ENCODE data around the gene PSMD11.
"Not testable (repeated sequence)": the region's sequence is repeated elsewhere in the genome, so short reads cannot be mapped to it uniquely, and the experiment has no call there.

PSMD11 gene

GRCh38 chr17:32449963-32450362, 5.7 kb downstream of the PSMD11 start:
- CTCF ChIA-PET, result interaction anchor here (1.3 to 10.4 kb wide), 3 partner anchors 13 to 33 kb away, joined by 3 to 139 read pairs (median 28); no protein-coding TSS in a partner anchor
- POLR2A ChIA-PET, result no interaction called here

GRCh38 chr17:32450379-32450778, 6.1 kb downstream of the PSMD11 start:
- POLR2A ChIA-PET; DNase-seq (ENCODE audit: extremely low spot score): not testable (repeated sequence)
- CTCF ChIA-PET, result interaction anchor here (5.3 kb wide), 1 partner anchor 13 kb away, joined by 28 read pairs; no protein-coding TSS in a partner anchor

More at GRCh38 chr17:32449963-32450362, 5.7 kb downstream of the PSMD11 start:
- DNase-seq (ENCODE audit: extremely low spot score), result no peak
- no peak for TF ChIP-seq CTCF (IDR thresholded peaks at IDR 0.05; ENCODE audit: control extremely low read depth, extremely low read depth, low read depth, missing control alignments)

GRCh38 chr17:32451879-32452278, 7.6 kb downstream of the PSMD11 start:
- ChIA-PET POLR2A (no interaction called here), CTCF (interaction anchor here (5.3 kb wide), 1 partner anchor 12 kb away, joined by 28 read pairs; no protein-coding TSS in a partner anchor)
- no peak for DNase-seq (ENCODE audit: extremely low spot score)
- no peak for TF ChIP-seq CTCF (IDR thresholded peaks at IDR 0.05; ENCODE audit: control extremely low read depth, extremely low read depth, low read depth, missing control alignments)

- POLR2A ChIA-PET, result no interaction called here
- no peak for DNase-seq (ENCODE audit: extremely low spot score)
- TF ChIP-seq CTCF (IDR thresholded peaks at IDR 0.05; ENCODE audit: control extremely low read depth, extremely low read depth, low read depth, missing control alignments), result no peak
- CTCF ChIA-PET, result interaction anchor here (3.2 to 5.3 kb wide), 2 partner anchors 8 to 11 kb away, joined by 15 to 28 read pairs; partner anchors contain the start of gene PSMD11
Observed at GRCh38 chr17:32452281-32452680, 8.0 kb downstream of the PSMD11 start.

- CTCF ChIA-PET, result interaction anchor here (3.2 to 5.3 kb wide), 2 partner anchors 9 to 10 kb away, joined by 15 to 28 read pairs; partner anchors contain the start of gene PSMD11
- POLR2A ChIA-PET, result no interaction called here
- DNase-seq (ENCODE audit: extremely low spot score), result no peak
- TF ChIP-seq CTCF (IDR thresholded peaks at IDR 0.05; ENCODE audit: control extremely low read depth, extremely low read depth, low read depth, missing control alignments), result no peak
Observed at GRCh38 chr17:32453370-32453769, 9.1 kb downstream of the PSMD11 start.

- TF ChIP-seq CTCF (IDR thresholded peaks at IDR 0.05; ENCODE audit: control extremely low read depth, extremely low read depth, low read depth, missing control alignments), result no peak
- no peak for DNase-seq (ENCODE audit: extremely low spot score)
- ChIA-PET POLR2A (no interaction called here), CTCF (interaction anchor here (1.0 to 11.3 kb wide), 2 partner anchors 14 to 196 kb away, joined by 3 to 139 read pairs; partner anchors contain the start of gene PSMD11)
Observed at GRCh38 chr17:32458371-32458770, 14.1 kb downstream of the PSMD11 start.

GRCh38 chr17:32460054-32460453, 15.7 kb downstream of the PSMD11 start:
- ChIA-PET POLR2A (no interaction called here), CTCF (interaction anchor here (1.3 to 12.7 kb wide), 4 partner anchors 12 to 450 kb away, joined by 3 to 177 read pairs (median 96); partner anchors contain the start of genes CDK5R1 and PSMD11)
- no peak for TF ChIP-seq CTCF (IDR thresholded peaks at IDR 0.05; ENCODE audit: control extremely low read depth, extremely low read depth, low read depth, missing control alignments)
- no peak for DNase-seq (ENCODE audit: extremely low spot score)

All from GM10248 (cell line).